Measurements from ENCODE around the gene VSIR. TPM values are rescaled to one million over a fixed set of nuclear protein-coding genes. Genes with fewer than 3 reads are reported as not detected.

Gene VSIR
- 3.8 TPM for polyA plus RNA-seq (2012; ENCODE audit: low read depth, missing spikeins)

DNA sequence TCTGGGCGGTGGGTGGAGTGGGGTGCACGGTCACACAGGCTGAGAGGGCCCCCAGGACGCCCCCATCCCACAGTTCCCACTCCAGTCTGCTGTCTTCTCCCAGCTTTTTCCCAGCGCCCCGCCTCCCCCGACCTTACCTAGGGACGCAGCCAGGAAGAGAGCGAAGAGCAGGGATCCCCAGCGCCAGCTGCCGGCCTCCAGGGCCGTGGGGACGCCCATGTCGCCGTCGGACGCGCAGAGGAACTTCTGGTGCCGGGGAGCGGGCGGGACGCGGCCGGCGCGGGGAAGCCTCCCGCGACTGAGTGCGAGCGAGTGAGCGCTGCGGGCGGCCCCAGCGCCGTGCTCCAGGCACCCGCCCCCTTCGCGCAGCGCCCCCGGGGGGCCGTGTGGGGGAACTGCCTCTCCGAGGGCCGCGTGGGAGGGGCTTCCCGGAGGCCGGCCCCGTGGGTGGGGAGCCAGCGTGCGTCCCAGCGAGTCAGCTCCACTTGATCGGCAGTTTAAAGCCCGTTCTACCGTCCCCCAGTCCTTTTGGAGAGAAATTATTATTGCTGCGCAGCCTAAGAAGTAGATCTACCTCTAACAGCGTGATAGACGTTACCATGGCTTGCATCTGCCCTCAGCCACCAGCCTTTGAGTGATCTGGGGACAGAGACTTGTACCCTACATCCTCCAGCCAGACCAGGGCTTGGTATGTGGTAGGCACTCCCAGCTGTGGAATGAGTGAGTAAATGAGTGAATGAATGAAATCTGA is at the start of gene VSIR:
VSIR (minus strand) TSS at position 300 of the 751 bp plus-strand sequence; CDS start at position 219, 81 bp downstream.
- TF ChIP-seq POLR2A (IDR thresholded peaks at IDR 0.05; ENCODE audit: low read depth, low read length) (peak; percentile 54; the same call in 1 of the 2 replicates), POU2F2 (IDR thresholded peaks at IDR 0.05; ENCODE audit: low read depth, low read length) (no peak), PAX5 (IDR thresholded peaks at IDR 0.05; ENCODE audit: insufficient read depth, low read length, severe bottlenecking) (no peak), TAF1 (IDR thresholded peaks at IDR 0.05; ENCODE audit: low read depth, low read length) (peak; percentile 45; the same call in 1 of the 2 replicates), POLR2AphosphoS5 (IDR thresholded peaks at IDR 0.05; ENCODE audit: low read depth, low read length) (0 out of 2 replicates have a peak, but pooled peaks have one; percentile 45), SPI1 (IDR thresholded peaks at IDR 0.05; ENCODE audit: low read depth, low read length) (no peak)
- DNase-seq (ENCODE audit: insufficient read length, low spot score) (peak; percentile 90), FAIRE-seq (peak; percentile 82)

DNA sequence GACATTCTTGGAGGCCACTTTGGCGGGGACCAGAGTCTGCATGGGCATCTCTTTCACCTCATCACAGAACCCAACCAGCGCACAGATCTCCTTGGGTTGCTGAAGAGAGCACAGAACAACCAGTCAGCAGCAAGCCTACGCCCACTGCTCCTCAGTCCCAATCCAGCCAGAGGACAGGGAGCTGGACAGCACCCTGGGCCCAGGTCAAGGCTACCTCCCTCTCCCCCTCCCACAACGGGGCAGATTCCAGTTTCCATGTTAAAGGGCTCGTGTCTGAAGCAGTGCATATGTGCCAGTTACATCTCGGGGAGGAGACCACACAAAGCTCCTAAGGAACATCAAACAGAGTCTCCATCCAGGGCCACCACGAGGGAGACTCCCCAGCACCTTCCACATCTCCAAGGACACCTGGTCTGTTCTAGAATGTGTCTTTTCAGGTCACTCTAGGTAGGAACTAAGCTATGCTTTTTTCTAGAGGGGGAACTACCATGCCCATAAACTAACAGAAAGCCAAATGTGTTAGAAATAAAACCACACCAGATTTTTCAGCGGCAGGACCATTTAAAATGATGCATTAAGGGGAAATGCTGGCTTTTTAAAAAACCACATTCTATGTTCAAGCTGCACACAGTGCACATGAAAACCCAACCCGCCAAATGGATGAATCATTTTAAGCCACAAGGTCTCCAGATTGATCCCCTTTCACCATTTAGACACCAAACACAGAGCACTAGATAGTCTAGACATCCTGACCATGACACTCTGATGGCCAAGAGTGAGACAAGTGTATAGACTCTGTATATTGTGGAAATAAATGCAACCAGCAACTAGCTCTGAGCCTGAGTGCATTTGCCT is 48.8 kb upstream of the VSIR start:
- no peak for DNase-seq (ENCODE audit: insufficient read length, low spot score)
- no peak for FAIRE-seq
- no peak for TF ChIP-seq TAF1 (IDR thresholded peaks at IDR 0.05; ENCODE audit: low read depth, low read length)
- TF ChIP-seq POLR2A (IDR thresholded peaks at IDR 0.05; ENCODE audit: low read depth, low read length), result no peak
- no peak for TF ChIP-seq POLR2AphosphoS5 (IDR thresholded peaks at IDR 0.05; ENCODE audit: low read depth, low read length)
- TF ChIP-seq PAX5 (IDR thresholded peaks at IDR 0.05; ENCODE audit: insufficient read depth, low read length, severe bottlenecking), result no peak
- TF ChIP-seq POU2F2 (IDR thresholded peaks at IDR 0.05; ENCODE audit: low read depth, low read length), result no peak

DNA sequence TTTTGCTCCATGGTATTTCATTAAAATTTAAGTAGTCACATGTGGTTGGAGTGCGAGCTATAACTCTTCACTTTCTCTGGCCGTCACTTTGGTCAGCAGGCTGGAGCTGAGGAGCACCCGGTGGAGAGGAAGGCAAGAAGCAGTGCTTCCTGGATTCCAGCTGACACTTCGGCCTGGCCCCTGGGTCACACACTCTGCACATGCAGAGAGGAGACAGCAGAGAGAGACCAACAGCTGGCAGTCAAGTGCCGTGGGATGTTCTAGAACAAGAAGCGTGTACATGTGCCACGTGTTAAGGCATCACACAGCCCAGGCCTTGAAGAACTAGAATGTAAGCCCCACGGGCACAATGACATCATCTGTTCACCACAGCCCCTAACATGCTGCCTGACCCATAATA is 47.6 kb upstream of the VSIR start:
- TF ChIP-seq TAF1 (IDR thresholded peaks at IDR 0.05; ENCODE audit: low read depth, low read length), result no peak
- TF ChIP-seq POU2F2 (IDR thresholded peaks at IDR 0.05; ENCODE audit: low read depth, low read length), result no peak
- no peak for TF ChIP-seq SPI1 (IDR thresholded peaks at IDR 0.05; ENCODE audit: low read depth, low read length)
- no peak for TF ChIP-seq POLR2A (IDR thresholded peaks at IDR 0.05; ENCODE audit: low read depth, low read length)
- no peak for TF ChIP-seq PAX5 (IDR thresholded peaks at IDR 0.05; ENCODE audit: insufficient read depth, low read length, severe bottlenecking)
- TF ChIP-seq POLR2AphosphoS5 (IDR thresholded peaks at IDR 0.05; ENCODE audit: low read depth, low read length), result no peak
- DNase-seq (ENCODE audit: insufficient read length, low spot score) (no peak), FAIRE-seq (no peak)

DNA sequence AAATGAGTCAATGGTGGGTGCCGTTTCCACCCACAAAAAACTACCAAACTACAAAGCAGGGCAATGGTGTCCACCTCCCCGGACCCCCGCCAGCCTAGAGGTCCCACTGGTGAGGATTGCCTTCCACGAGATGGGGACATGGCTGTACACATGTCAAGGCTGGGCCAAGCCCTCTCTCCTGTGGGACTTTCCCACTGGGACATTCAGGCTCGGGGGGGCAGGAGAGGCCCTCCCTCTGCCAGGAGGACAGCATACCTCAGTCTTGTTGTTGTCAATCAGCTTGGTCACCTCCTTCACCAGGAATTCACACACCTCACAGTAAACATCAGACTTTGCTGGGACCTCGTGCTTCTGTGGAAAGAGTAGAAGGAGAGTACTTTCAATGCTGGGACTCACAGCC is 46.7 kb upstream of the VSIR start:
- TF ChIP-seq PAX5 (IDR thresholded peaks at IDR 0.05; ENCODE audit: insufficient read depth, low read length, severe bottlenecking) (no peak), POLR2A (IDR thresholded peaks at IDR 0.05; ENCODE audit: low read depth, low read length) (no peak), SPI1 (IDR thresholded peaks at IDR 0.05; ENCODE audit: low read depth, low read length) (no peak), TAF1 (IDR thresholded peaks at IDR 0.05; ENCODE audit: low read depth, low read length) (no peak), POLR2AphosphoS5 (IDR thresholded peaks at IDR 0.05; ENCODE audit: low read depth, low read length) (no peak), POU2F2 (IDR thresholded peaks at IDR 0.05; ENCODE audit: low read depth, low read length) (no peak)
- DNase-seq (ENCODE audit: insufficient read length, low spot score) (no peak), FAIRE-seq (no peak)

DNA sequence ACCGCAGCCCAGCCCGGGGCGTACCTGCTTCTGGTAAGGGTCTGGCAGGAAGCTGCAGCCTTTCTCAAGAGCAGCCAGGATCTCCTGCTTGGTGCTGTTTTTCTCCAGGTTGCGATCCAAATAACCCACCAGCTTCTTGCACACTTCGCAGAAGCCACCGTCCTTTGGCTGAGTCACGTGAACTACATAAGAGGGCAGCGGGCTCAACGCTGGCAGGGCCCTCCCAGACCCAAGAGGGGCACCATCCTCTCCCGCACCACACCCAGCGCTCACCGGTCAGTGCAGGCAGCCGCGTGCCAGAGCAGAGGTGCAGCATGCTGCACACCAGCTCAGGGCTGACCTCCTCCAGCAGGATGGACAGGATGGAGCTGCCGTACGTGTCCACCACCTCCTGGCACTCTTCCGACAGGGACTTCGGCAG is 46.1 kb upstream of the VSIR start:
- TF ChIP-seq POLR2A (IDR thresholded peaks at IDR 0.05; ENCODE audit: low read depth, low read length), result no peak
- TF ChIP-seq POLR2AphosphoS5 (IDR thresholded peaks at IDR 0.05; ENCODE audit: low read depth, low read length), result no peak
- TF ChIP-seq SPI1 (IDR thresholded peaks at IDR 0.05; ENCODE audit: low read depth, low read length), result no peak
- TF ChIP-seq PAX5 (IDR thresholded peaks at IDR 0.05; ENCODE audit: insufficient read depth, low read length, severe bottlenecking), result no peak
- TF ChIP-seq POU2F2 (IDR thresholded peaks at IDR 0.05; ENCODE audit: low read depth, low read length), result no peak
- no peak for TF ChIP-seq TAF1 (IDR thresholded peaks at IDR 0.05; ENCODE audit: low read depth, low read length)
- FAIRE-seq (no peak), DNase-seq (ENCODE audit: insufficient read length, low spot score) (no peak)

DNA sequence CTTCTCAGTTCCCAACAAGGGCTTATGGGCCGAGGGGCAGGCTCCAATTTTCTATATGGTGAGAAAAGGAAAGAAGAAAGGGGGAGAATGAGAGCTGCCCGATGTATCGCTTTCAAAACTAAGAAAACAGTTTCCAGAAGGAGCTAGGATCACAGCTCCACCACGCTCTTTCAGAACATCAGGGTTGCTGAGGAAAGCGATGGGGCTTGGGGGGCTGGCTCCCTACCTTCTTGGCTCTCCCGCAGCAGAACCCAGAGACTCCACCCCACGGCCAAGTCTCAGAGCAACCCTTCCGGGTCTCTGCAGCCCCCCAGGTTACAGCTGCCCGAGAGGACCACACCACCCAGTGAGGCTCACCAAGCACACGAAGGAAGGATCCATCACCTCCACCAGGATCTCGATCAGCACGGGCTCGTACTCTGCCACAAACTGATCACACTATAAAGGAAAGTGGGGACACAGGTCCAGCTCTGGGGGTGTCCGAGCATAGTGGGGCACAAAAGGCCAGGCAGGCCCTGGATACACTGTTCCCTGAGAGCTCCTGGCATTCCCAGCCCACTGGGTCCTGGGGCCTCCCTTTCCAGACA is 45.4 kb upstream of the VSIR start:
- TF ChIP-seq POU2F2 (IDR thresholded peaks at IDR 0.05; ENCODE audit: low read depth, low read length) (no peak), SPI1 (IDR thresholded peaks at IDR 0.05; ENCODE audit: low read depth, low read length) (no peak), TAF1 (IDR thresholded peaks at IDR 0.05; ENCODE audit: low read depth, low read length) (no peak), POLR2AphosphoS5 (IDR thresholded peaks at IDR 0.05; ENCODE audit: low read depth, low read length) (no peak), POLR2A (IDR thresholded peaks at IDR 0.05; ENCODE audit: low read depth, low read length) (no peak), PAX5 (IDR thresholded peaks at IDR 0.05; ENCODE audit: insufficient read depth, low read length, severe bottlenecking) (no peak)
- no peak for DNase-seq (ENCODE audit: insufficient read length, low spot score)
- no peak for FAIRE-seq

DNA sequence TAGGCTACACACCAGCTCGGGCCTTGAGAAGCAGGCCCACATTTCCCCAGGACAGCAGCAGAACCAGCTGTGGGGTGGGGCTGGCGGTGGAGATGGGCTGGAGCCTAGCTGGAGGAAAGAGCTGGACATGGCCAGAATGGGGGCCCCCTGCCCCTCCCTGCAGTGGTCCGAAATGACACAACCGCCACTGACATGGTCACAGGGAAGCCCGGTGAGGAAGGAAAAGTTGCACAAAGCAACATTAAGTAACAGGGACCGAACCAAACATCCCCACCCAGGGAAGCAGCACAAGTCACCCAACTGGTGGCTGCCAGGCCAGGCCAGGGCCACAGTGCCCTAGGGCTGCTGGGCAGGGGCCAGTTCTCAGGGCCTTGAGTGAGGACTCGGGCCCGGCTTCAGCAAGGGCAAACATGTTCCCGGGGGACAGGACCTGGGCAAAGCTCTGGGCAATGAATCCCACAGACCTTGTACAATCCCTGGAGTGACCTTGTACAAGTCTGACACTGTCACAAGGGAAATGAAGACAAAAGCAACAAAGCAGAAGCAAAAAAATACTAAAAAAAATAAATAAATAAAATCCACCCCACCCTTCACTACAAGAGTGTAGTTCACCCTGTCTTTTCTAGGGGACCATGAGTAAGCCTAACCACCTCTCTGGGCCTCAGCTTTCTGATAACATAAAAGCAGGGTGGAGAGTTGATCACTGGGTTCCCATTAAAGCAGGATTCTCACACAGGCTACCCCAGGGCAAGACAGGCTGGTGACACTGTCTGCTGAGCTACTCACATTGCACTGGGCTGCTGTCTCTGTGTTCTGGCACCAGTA is 44.7 kb upstream of the VSIR start:
- TF ChIP-seq TAF1 (IDR thresholded peaks at IDR 0.05; ENCODE audit: low read depth, low read length), result no peak
- no peak for TF ChIP-seq POLR2A (IDR thresholded peaks at IDR 0.05; ENCODE audit: low read depth, low read length)
- no peak for TF ChIP-seq PAX5 (IDR thresholded peaks at IDR 0.05; ENCODE audit: insufficient read depth, low read length, severe bottlenecking)
- FAIRE-seq (no peak), DNase-seq (ENCODE audit: insufficient read length, low spot score) (no peak)

DNA sequence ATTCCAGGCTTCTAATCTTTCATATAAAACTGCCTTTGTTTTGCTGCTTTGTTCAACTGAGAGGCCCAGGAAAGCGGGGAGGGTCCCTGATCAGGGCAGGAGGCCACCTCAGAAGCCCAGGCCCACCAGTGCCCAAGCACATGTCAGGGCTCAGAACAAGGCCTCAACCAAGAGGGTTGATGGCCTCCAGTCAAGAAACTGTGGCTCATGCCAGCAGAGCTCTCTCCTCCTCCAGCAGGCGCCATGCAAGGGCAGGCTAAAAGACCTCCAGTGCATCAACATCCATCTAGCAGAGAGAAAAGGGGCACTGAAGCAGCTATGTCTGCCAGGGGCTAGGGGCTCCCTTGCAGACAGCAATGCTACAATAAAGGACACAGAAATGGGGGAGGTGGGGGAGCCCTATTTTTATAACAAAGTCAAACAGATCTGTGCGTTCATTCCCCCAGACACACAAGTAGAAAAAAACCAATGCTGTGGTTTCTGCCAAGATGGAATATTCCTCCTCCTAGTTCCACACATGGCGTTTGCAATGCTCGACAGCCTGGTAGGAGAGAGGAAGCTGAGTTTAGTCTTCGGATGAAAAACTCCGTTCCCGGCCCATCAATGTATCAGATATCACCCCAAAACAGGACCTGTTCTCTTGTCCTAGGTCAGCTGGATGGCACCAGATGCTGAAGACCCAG is 43.8 kb upstream of the VSIR start:
- TF ChIP-seq POLR2AphosphoS5 (IDR thresholded peaks at IDR 0.05; ENCODE audit: low read depth, low read length) (no peak), SPI1 (IDR thresholded peaks at IDR 0.05; ENCODE audit: low read depth, low read length) (no peak), PAX5 (IDR thresholded peaks at IDR 0.05; ENCODE audit: insufficient read depth, low read length, severe bottlenecking) (no peak), TAF1 (IDR thresholded peaks at IDR 0.05; ENCODE audit: low read depth, low read length) (no peak), POU2F2 (IDR thresholded peaks at IDR 0.05; ENCODE audit: low read depth, low read length) (no peak), POLR2A (IDR thresholded peaks at IDR 0.05; ENCODE audit: low read depth, low read length) (no peak)
- no peak for FAIRE-seq
- DNase-seq (ENCODE audit: insufficient read length, low spot score), result no peak
